ENCODE results near the gene ARRB2.

ARRB2 gene

GRCh38 chr17:4733073-4733531, 22.7 kb downstream of the ARRB2 start:
- DNase-seq: no peak

GRCh38 chr17:4734857-4735475, 24.5 kb downstream of the ARRB2 start:
- DNase-seq: no peak

GRCh38 chr17:4735876-4736651, 25.6 kb downstream of the ARRB2 start:
- no peak for DNase-seq

DNA sequence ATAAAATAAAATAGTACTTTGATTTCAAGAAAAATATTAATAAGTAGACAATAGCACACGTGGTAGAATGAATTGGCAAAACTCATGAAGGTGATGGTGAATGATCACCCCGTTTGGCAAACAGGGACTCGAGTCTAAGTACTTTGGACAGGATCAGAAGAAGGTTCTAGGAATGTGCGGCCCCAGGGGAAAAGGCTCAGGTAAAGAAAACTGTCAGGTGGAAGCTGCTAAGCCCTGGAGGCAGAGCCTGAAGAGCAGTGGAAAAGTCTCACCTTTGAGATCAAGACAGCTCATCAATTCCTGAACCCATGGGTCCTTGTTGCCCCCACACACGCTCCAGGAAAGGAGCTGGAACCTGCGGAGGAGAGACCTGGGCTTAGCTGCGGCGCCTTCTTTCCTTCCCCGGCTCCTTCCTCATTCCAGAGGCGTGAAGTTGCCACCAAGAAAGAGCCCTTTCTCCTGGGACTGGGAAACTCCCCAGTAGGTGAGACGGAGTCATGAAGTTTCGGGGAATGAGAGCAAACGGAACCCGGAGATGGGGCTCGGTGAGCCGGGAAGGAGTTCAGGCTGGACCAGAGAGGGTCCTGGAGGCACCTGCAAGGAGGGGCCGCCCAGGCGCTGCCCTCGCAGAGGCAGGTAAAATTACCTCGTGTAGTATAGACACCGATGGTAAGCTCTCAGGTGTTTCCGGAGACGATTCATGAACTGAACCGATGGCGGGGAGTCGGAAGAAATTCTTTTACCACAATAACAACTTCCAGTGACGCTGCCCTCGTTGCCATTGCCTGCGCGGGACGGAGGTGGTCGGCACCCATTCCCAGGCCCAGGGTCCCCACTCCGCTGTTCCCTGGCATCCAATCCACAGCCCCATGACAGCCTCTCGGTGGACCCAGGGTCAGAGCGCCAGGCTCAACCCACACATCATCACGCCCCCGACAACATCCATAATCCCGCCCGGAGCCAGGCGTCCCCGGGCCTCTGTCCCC, 28.0 kb downstream of the ARRB2 start:
- no peak for DNase-seq

- no peak for DNase-seq
These were observed 28.9 kb downstream of the ARRB2 start, which contains the start of the genes CXCL16 and ZMYND15 for GRCh38 chr17:4739122-4740024. Gene CXCL16 (minus strand): TSS chr17:4739928. CDS start chr17:4739339, 589 bp downstream. Gene ZMYND15 (plus strand): TSS chr17:4739833. CDS start chr17:4740549, 716 bp downstream.

- no peak for DNase-seq
These were observed 29.6 kb downstream of the ARRB2 start for GRCh38 chr17:4740025-4740351.

GRCh38 chr17:4740584-4740983, 30.2 kb downstream of the ARRB2 start:
- DNase-seq: no peak

DNA sequence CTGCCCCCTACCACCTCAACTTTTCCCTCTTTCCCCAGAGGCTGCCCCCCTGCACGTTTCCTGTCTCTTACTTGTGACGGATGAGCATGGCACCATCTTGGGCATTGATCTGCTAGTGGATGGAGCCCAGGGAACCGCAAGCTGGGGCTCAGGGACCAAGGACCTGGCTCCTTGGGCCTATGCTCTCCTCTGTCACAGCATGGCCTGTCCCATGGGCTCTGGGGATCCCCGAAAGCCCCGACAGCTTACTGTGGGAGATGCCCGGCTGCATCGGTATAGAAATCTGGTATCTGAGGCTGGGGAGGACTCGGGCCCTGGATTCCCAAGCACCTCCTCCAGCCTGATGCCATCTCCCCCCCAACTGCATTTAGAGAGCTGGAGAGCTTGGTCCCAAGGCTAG, 31.1 kb downstream of the ARRB2 start:
- DNase-seq: no peak

- no peak for DNase-seq
These were observed 31.7 kb downstream of the ARRB2 start for GRCh38 chr17:4742133-4742532.

- no peak for DNase-seq
These were observed 32.2 kb downstream of the ARRB2 start for GRCh38 chr17:4742629-4743028.

DNA sequence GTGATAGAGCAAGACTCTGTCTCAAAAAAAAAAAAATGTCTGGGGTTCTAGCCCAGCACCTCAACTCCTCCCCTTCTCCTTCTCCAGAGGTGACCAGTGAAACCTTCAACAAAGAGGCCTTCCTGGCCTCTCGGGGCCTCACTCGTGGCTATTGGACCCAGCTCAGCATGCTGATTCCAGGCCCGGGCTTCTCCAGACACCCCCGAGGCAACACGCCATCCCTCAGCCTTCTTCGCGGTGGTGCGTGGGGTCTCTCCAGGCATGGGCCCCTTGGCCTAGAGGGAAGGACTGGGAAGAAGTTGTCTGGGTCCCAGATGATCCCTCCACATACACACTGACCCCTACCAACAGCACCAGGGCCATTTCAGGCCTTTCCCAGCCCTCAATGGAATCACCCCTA, 32.8 kb downstream of the ARRB2 start:
- DNase-seq: no peak

GRCh38 chr17:4743898-4744297, 33.5 kb downstream of the ARRB2 start:
- no peak for DNase-seq

DNA sequence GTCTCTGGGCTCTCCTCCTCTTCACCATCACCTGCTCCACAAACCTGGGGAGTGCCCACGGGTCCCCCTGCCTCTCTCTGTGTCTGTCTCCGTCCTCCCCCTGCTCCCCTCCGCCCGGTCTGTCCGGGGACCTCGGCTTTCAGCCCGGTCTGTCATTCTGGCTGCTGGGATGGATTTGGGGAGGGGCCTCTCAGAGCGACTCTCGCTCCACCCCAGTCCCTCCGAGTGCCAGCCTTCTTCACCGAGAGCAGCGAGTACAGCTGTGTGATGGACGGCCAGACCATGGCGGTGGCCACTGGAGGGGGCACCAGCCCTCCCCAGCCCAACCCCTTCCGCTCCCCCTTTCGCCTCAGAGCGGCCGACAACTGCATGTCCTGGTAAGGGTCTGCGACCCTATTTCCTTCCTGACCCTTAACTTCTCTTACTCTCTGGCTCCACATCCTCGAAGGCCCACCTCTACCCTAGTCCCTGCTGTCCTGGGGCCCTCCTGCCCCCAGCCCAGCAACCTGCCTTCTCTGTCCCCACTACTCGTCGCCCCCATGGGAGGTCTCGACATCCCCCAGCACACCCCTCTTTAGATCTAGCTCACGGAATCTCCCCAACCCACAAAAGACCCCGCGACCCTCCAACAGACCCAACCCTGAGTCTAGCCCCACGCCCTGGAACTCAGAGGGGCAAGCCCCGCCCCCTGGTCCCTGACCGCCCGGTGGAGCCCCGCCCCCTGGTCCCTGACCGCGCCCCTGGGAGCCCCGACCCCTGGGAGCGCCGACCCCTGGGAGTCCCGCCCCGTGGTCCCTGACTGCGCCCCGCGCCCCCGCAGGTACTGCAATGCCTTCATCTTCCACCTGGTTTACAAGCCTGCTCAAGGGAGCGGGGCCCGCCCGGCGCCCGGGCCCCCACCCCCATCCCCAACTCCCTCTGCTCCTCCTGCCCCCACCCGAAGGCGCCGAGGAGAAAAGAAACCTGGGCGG, 34.9 kb downstream of the ARRB2 start:
- DNase-seq: no peak

- no peak for DNase-seq
These were observed 37.4 kb downstream of the ARRB2 start for GRCh38 chr17:4747847-4748246.

GRCh38 chr17:4748686-4749085, 38.3 kb downstream of the ARRB2 start:
- no peak for DNase-seq

DNA sequence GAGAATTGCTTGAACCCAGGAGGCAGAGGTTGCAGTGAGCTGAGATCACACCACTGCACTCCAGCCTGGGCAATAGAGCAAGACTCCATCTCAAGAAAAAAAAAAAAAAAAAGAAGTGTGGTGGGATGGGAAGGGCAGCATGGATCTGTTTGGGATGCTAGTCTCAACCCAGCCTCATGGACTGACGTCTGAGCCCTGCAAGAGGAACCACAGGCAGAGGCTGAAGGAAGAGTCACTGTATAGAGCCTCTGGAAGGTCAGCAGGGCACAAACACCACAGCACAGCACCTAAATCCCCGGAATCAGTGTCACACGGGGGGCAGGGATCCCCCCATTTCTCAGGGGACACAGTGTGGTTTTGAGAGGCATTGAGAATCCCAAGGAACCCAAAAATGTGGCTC, 40.2 kb downstream of the ARRB2 start:
- no peak for DNase-seq

- DNase-seq: no peak
These were observed 41.5 kb downstream of the ARRB2 start for GRCh38 chr17:4751932-4752331.

- DNase-seq: no peak
These were observed 43.0 kb downstream of the ARRB2 start for GRCh38 chr17:4753392-4753791.

DNA sequence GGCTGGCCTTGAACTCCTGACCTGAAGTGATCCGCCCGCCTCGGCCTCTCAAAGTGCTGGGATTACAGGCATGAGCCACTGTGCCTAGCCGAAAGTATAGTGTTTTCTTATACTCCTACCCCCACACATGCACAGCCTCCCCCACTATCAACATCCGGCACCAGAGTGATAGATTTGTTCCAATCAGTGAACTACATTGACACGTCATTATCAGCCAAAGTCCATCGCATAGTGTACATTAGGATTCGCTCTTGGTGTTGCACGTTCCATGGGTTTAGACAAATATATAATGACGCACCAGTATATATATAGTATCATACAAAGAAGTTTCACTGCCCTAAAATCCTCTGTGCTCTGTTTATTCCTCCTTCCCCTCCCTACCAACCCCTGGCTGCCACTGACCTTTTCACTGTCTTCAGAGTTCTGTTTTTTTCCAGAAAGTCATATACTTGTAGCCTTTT, 49.4 kb downstream of the ARRB2 start:
- DNase-seq: no peak

GRCh38 chr17:4764595-4764994, 54.2 kb downstream of the ARRB2 start:
- DNase-seq: no peak

DNA sequence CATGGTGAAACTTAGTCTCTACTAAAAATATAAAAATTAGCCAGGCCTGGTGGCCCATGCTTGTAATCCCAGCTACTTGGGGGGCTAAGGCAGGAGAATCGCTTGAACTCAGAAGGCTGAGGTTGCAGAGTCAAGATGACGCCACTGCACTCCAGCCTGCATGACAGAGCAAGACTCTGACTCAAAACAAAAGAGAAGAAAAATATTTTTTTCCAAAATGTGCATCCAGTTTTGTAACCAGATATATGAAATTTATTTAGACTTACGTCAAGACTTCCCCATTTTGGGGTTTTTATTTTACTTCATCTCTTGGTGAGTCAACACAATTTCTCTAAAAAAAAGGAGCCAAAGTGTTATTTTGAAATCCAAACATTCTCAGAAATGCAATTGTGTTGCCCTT, 55.8 kb downstream of the ARRB2 start:
- DNase-seq: no peak

All from DMS79 treated with DMSO at 0.1 percent for 48 hours (cell line).